GM23338 (cell line): ENCODE data around the gene TSC22D3. TPM values are rescaled to one million over a fixed set of nuclear protein-coding genes. Genes with fewer than 3 reads are reported as not detected.

Source experiments
- ATAC-seq: fragments of 200-7000 bp; cut with Tn5 transposase; 3 replicates; pipeline ENCODE4 v1.9.1; 2020
- DNase-seq: peaks from one replicate; pipeline ENCODE4 v3.0.0-alpha.2; 2015; ENCODE audit warnings: low spot score
- H2AFZ ChIP-seq: fragments of 200-600 bp; sonication (generic); 2 replicates; pipeline ENCODE4 v1.8.0; 2016; ENCODE audit warnings: antibody characterized with exemption, mild to moderate bottlenecking, moderate library complexity
- H3F3A ChIP-seq: fragments of 200-600 bp; sonication (generic); replicated peaks from 2 replicates; pipeline ENCODE4 v1.8.0; 2017; ENCODE audit warnings: antibody characterized with exemption, mixed run types, low read depth
- H3K27ac ChIP-seq: fragments of 200-600 bp; sonication (generic); 2 replicates; pipeline ENCODE4 v1.6.1; 2016; ENCODE audit warnings: low read depth
- H3K27me3 ChIP-seq: fragments of 200-600 bp; sonication (generic); 2 replicates; pipeline ENCODE4 v1.8.0; 2016; ENCODE audit warnings: mild to moderate bottlenecking, mixed run types, moderate library complexity; ENCODE audit not compliant: insufficient read depth
- H3K36me3 ChIP-seq: fragments of 200-600 bp; sonication (generic); 2 replicates; pipeline ENCODE4 v1.8.0; 2016; ENCODE audit warnings: mild to moderate bottlenecking; ENCODE audit not compliant: insufficient read depth
- H3K4me1 ChIP-seq: fragments of 200-600 bp; sonication (generic); 2 replicates; pipeline ENCODE4 v1.8.0; 2016; ENCODE audit warnings: mild to moderate bottlenecking, moderate library complexity; ENCODE audit not compliant: insufficient read depth
- H3K4me2 ChIP-seq: fragments of 200-600 bp; sonication (generic); 2 replicates; pipeline ENCODE4 v1.7.1; 2017; ENCODE audit warnings: mixed run types
- H3K4me3 ChIP-seq: fragments of 200-600 bp; sonication (generic); 2 replicates; pipeline ENCODE4 v1.6.1; 2016; ENCODE audit warnings: mixed run types
- H3K79me2 ChIP-seq: fragments of 200-600 bp; sonication (generic); replicated peaks from 2 replicates; pipeline ENCODE4 v1.8.0; 2017; ENCODE audit warnings: mild to moderate bottlenecking; ENCODE audit not compliant: insufficient read depth
- H3K9me2 ChIP-seq: fragments of 200-600 bp; sonication (generic); 2 replicates; pipeline ENCODE4 v1.8.0; 2017; ENCODE audit not compliant: insufficient read depth
- H4K20me1 ChIP-seq: fragments of 200-600 bp; sonication (generic); replicated peaks from 2 replicates; pipeline ENCODE4 v1.8.0; 2017; ENCODE audit warnings: mild to moderate bottlenecking; ENCODE audit not compliant: insufficient read depth
- H3K27ac Mint-ChIP-seq: 2 replicates; pipeline ENCODE4 v1.8.0; 2020; ENCODE audit warnings: inconsistent platforms, mild to moderate bottlenecking, moderate library complexity, mixed read lengths
- H3K27me3 Mint-ChIP-seq: 3 replicates; pipeline ENCODE4 v1.8.0; 2022; ENCODE audit warnings: low read depth, mild to moderate bottlenecking, moderate library complexity, mixed read lengths, inconsistent platforms; ENCODE audit not compliant: insufficient read depth, poor library complexity
- H3K36me3 Mint-ChIP-seq: 3 replicates; pipeline ENCODE4 v1.8.0; 2021; ENCODE audit warnings: low read depth, mild to moderate bottlenecking, inconsistent platforms, moderate library complexity, mixed read lengths
- H3K4me1 Mint-ChIP-seq: 3 replicates; pipeline ENCODE4 v1.8.0; 2020; ENCODE audit warnings: mild to moderate bottlenecking, inconsistent platforms, mixed read lengths
- H3K4me3 Mint-ChIP-seq: 3 replicates; pipeline ENCODE4 v1.8.0; 2021; ENCODE audit warnings: moderate library complexity, mild to moderate bottlenecking, inconsistent platforms, mixed read lengths
- H3K9me3 Mint-ChIP-seq: 3 replicates; pipeline ENCODE4 v1.8.0; 2020; ENCODE audit warnings: moderate library complexity, mild to moderate bottlenecking, inconsistent platforms, mixed read lengths
- CREB1 ChIP-seq: fragments of 250-450 bp; sonication (Bioruptor Pico); IDR thresholded peaks from 2 replicates; pipeline ENCODE4 v1.5.0; 2020; ENCODE audit warnings: low read depth, mild to moderate bottlenecking, moderate library complexity
- EZH2phosphoT487 ChIP-seq: fragments of 200-600 bp; sonication (generic); IDR thresholded peaks from one replicate; pipeline ENCODE4 v1.8.1; 2018; ENCODE audit warnings: antibody characterized with exemption; ENCODE audit not compliant: unreplicated experiment
- JUNB ChIP-seq: IDR thresholded peaks from one replicate; pipeline ENCODE4 v1.6.1; 2016; ENCODE audit warnings: antibody characterized with exemption; ENCODE audit not compliant: unreplicated experiment
- NANOG ChIP-seq: IDR thresholded peaks from 2 replicates; pipeline ENCODE4 v1.6.1; 2016; ENCODE audit warnings: antibody characterized with exemption, borderline replicate concordance
- REST ChIP-seq: IDR thresholded peaks from one replicate; pipeline ENCODE4 v1.6.1; 2018; ENCODE audit warnings: antibody characterized with exemption; ENCODE audit not compliant: unreplicated experiment
- STAT1 ChIP-seq: IDR thresholded peaks from one replicate; pipeline ENCODE4 v1.6.1; 2016; ENCODE audit warnings: antibody characterized with exemption; ENCODE audit not compliant: unreplicated experiment
- ZNF114 ChIP-seq: fragments of 250-450 bp; sonication (Bioruptor Pico); IDR thresholded peaks from 2 replicates; pipeline ENCODE4 v1.5.0; 2020; ENCODE audit warnings: mild to moderate bottlenecking, moderate library complexity
- ZNF462 ChIP-seq: fragments of 250-450 bp; sonication (Bioruptor Pico); IDR thresholded peaks from 2 replicates; pipeline ENCODE4 v1.5.0; 2020; ENCODE audit warnings: mild to moderate bottlenecking, moderate library complexity
- polyA plus RNA-seq: library from polyadenylated mRNA; unstranded; fragments of >200 nt; fragmentation: Nextera tagmentation; extraction: Ambion mirVana; gene quantifications from 2 replicates; pipeline ENCODE4 v1.2.1, GENCODE V29; 2016
- total RNA-seq: library from RNA; depleted of rRNA; stranded (reverse); fragments of >200 nt; shearing (Covaris generic); gene quantifications from 2 replicates; pipeline ENCODE4 v1.2.3, GENCODE V29; 2014
- TF ChIP-seq, protein P1 (sequence below): IDR thresholded peaks from 2 replicates; pipeline ENCODE4 v1.6.1; 2016; ENCODE audit warnings: antibody characterized with exemption

Gene TSC22D3
- total and polyA plus RNA-seq, 2 experiments from 2014 or later = 12.6 to 20.0 TPM

DNA sequence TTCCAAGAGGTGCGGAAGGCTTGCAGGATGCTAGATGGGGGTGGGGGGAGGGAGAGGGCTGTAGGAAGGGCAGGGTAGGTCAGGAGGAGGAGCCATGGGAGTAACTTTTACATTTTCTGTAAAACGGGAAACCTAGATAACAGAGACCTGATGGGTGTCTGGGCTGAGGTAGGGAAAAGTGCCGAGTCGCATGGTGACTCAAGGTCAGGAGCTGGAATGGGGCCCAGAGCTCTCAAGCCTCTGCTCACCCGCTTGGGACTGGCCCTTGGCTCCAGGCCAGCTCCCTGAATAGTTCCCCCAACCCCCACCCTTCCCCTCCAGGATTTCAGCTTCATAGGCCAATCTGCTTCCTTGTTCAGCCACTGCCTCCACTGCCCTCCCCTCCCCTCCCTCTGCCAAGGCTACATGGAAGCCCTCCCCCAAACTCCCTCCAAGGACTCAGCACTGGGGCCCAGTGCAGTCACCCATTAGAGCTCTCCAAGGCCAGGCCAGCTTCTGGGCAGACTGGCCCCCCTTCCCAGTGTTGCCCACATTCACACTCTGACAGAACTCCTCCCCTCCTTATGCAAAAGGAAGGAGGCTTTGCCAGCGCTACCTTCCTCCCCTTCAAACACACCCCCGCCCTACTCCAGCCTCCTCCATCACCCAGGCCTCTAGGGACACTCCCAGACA lies 43.6 kb downstream of the TSC22D3 start:
- Mint-ChIP-seq H3K36me3 (no peaks in the 10 kb centered on the region), H3K27ac (peak overlapping the region; percentile 36; the same call in 1 of the 2 replicates), H3K27me3 (peaks cover 2% of the 10 kb centered on the region), H3K9me3 (no peaks in the 10 kb centered on the region), H3K4me3 (no peak overlapping the region), H3K4me1 (peaks cover 40% of the 10 kb centered on the region)
- DNase-seq = peak; percentile 42
- no peak overlapping the region for H2AFZ ChIP-seq
- no peak overlapping the region for H3K27ac ChIP-seq
- no peak for TF ChIP-seq EZH2phosphoT487
- H3K79me2 ChIP-seq = no peaks in the 10 kb centered on the region
- peaks cover 29% of the 10 kb centered on the region for H3K4me1 ChIP-seq
- H4K20me1 ChIP-seq = no peaks in the 10 kb centered on the region
- no peaks in the 10 kb centered on the region for H3K27me3 ChIP-seq
- H3K9me2 ChIP-seq = no peaks in the 10 kb centered on the region
- peak; percentile 77 for ATAC-seq
- no peak overlapping the region for H3K4me3 ChIP-seq
- H3K4me2 ChIP-seq = peak overlapping the region; percentile 38; the same call in 1 of the 2 replicates
- H3K36me3 ChIP-seq = no peaks in the 10 kb centered on the region
- H3F3A ChIP-seq = no peaks in the 10 kb centered on the region

GRCh38 chrX:107730991-107731766 lies 44.4 kb downstream of the TSC22D3 start:
- peak overlapping the region; percentile 38; the same call in 1 of the 2 replicates for H3K4me2 ChIP-seq
- DNase-seq (no peak), ATAC-seq (no peak)
- no peaks in the 10 kb centered on the region for H4K20me1 ChIP-seq
- no peak overlapping the region for H3K4me3 ChIP-seq
- Mint-ChIP-seq H3K4me3 (no peak overlapping the region), H3K27me3 (peaks cover 2% of the 10 kb centered on the region), H3K27ac (peak overlapping the region; percentile 89; the same call in 1 of the 2 replicates), H3K9me3 (no peaks in the 10 kb centered on the region), H3K4me1 (peaks cover 35% of the 10 kb centered on the region), H3K36me3 (no peaks in the 10 kb centered on the region)
- no peaks in the 10 kb centered on the region for H3K36me3 ChIP-seq
- no peaks in the 10 kb centered on the region for H3K27me3 ChIP-seq
- H2AFZ ChIP-seq = no peak overlapping the region
- H3K4me1 ChIP-seq = peaks cover 24% of the 10 kb centered on the region
- no peaks in the 10 kb centered on the region for H3K79me2 ChIP-seq
- H3K27ac ChIP-seq = no peak overlapping the region
- no peaks in the 10 kb centered on the region for H3F3A ChIP-seq
- no peaks in the 10 kb centered on the region for H3K9me2 ChIP-seq
- TF ChIP-seq NANOG (no peak), ZNF462 (CRISPR knock-in tag) (no peak), STAT1 (no peak), EZH2phosphoT487 (no peak), ZNF114 (no peak), REST (no peak), JUNB (no peak), CREB1 (CRISPR knock-in tag) (no peak)
- TF ChIP-seq, protein P1, sequence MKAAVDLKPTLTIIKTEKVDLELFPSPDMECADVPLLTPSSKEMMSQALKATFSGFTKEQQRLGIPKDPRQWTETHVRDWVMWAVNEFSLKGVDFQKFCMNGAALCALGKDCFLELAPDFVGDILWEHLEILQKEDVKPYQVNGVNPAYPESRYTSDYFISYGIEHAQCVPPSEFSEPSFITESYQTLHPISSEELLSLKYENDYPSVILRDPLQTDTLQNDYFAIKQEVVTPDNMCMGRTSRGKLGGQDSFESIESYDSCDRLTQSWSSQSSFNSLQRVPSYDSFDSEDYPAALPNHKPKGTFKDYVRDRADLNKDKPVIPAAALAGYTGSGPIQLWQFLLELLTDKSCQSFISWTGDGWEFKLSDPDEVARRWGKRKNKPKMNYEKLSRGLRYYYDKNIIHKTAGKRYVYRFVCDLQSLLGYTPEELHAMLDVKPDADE = no peak
